H9 (cell line): Measurements from ENCODE around the gene UBN1. TPM values are rescaled to one million over a fixed set of nuclear protein-coding genes. Genes with fewer than 3 reads are reported as not detected.

Experiments used
- DNase-seq: peaks from one replicate; pipeline ENCODE4 v3.0.0-alpha.2; 2017
- H2AFZ ChIP-seq: one replicate; pipeline ENCODE4 v1.6.1; 2013; ENCODE audit warnings: mild to moderate bottlenecking, low read length, control low read depth, moderate library complexity
- H2AK5ac ChIP-seq: 2 replicates; pipeline ENCODE4 v1.6.1; 2013; ENCODE audit warnings: low read length, control low read depth, mixed read lengths; ENCODE audit not compliant: insufficient read length
- H2BK120ac ChIP-seq: one replicate; pipeline ENCODE4 v1.6.1; 2013; ENCODE audit warnings: low read depth, mild to moderate bottlenecking, low read length, control low read depth, inconsistent platforms; ENCODE audit not compliant: poor library complexity, severe bottlenecking
- H2BK12ac ChIP-seq: 2 replicates; pipeline ENCODE4 v1.6.1; 2013; ENCODE audit warnings: low read length, control low read depth, mixed read lengths, low read depth; ENCODE audit not compliant: insufficient read length
- H2BK15ac ChIP-seq: 2 replicates; pipeline ENCODE4 v1.6.1; 2013; ENCODE audit warnings: low read depth, low read length, control low read depth
- H2BK20ac ChIP-seq: one replicate; pipeline ENCODE4 v1.6.1; 2013; ENCODE audit warnings: low read depth, mild to moderate bottlenecking, low read length, control low read depth, inconsistent platforms; ENCODE audit not compliant: poor library complexity, severe bottlenecking
- H2BK5ac ChIP-seq: 2 replicates; pipeline ENCODE4 v1.6.1; 2013; ENCODE audit warnings: low read length, control low read depth, mixed read lengths; ENCODE audit not compliant: insufficient read length
- H3K14ac ChIP-seq: 2 replicates; pipeline ENCODE4 v1.6.1; 2013; ENCODE audit warnings: low read length, control low read depth; ENCODE audit not compliant: insufficient read depth
- H3K18ac ChIP-seq: 2 replicates; pipeline ENCODE4 v1.6.1; 2013; ENCODE audit warnings: low read depth, mild to moderate bottlenecking, mixed read lengths, low read length, control low read depth; ENCODE audit not compliant: insufficient read length
- H3K23ac ChIP-seq: 2 replicates; pipeline ENCODE4 v1.6.1; 2013; ENCODE audit warnings: low read length, control low read depth, mixed read lengths, low read depth; ENCODE audit not compliant: insufficient read length
- H3K23me2 ChIP-seq: 2 replicates; pipeline ENCODE4 v1.6.1; 2013; ENCODE audit warnings: low read depth, mild to moderate bottlenecking, mixed read lengths, low read length, control low read depth; ENCODE audit not compliant: insufficient read length, poor library complexity, severe bottlenecking
- H3K27ac ChIP-seq: 2 replicates; pipeline ENCODE4 v1.5.1; 2013; ENCODE audit warnings: low read length, control low read depth, mixed read lengths, low read depth; ENCODE audit not compliant: insufficient read length
- H3K27me3 ChIP-seq: 2 replicates; pipeline ENCODE4 v1.6.1; 2013; ENCODE audit warnings: low read length, control low read depth, inconsistent platforms; ENCODE audit not compliant: insufficient read depth
- H3K4ac ChIP-seq: 2 replicates; pipeline ENCODE4 v1.6.1; 2013; ENCODE audit warnings: low read depth, mild to moderate bottlenecking, control low read depth, inconsistent platforms, low read length, moderate library complexity
- H3K4me1 ChIP-seq: 2 replicates; pipeline ENCODE4 v1.6.1; 2013; ENCODE audit warnings: low read length, control low read depth, inconsistent platforms; ENCODE audit not compliant: insufficient read depth
- H3K4me2 ChIP-seq: 2 replicates; pipeline ENCODE4 v1.6.1; 2013; ENCODE audit warnings: low read length, control low read depth, mixed read lengths; ENCODE audit not compliant: insufficient read length, insufficient read depth
- H3K56ac ChIP-seq: 2 replicates; pipeline ENCODE4 v1.6.1; 2013; ENCODE audit warnings: low read depth, mild to moderate bottlenecking, mixed read lengths, low read length, control low read depth; ENCODE audit not compliant: insufficient read length
- H3K79me1 ChIP-seq: 2 replicates; pipeline ENCODE4 v1.6.1; 2013; ENCODE audit warnings: low read depth, mild to moderate bottlenecking, moderate library complexity, low read length, control low read depth, inconsistent platforms; ENCODE audit not compliant: insufficient read depth, poor library complexity, severe bottlenecking
- H3K79me2 ChIP-seq: 2 replicates; pipeline ENCODE4 v1.6.1; 2013; ENCODE audit warnings: low read length, control low read depth, inconsistent platforms; ENCODE audit not compliant: insufficient read depth
- H3K9ac ChIP-seq: 2 replicates; pipeline ENCODE4 v1.6.1; 2013; ENCODE audit warnings: low read length, control low read depth, mixed read lengths; ENCODE audit not compliant: insufficient read length; ENCODE audit errors: extremely low read depth
- H3K9me3 ChIP-seq: one replicate; pipeline ENCODE4 v1.6.1; 2013; ENCODE audit warnings: low read depth, low read length, inconsistent platforms; ENCODE audit not compliant: control insufficient read depth
- H3T11ph ChIP-seq: one replicate; pipeline ENCODE4 v1.6.1; 2013; ENCODE audit warnings: mild to moderate bottlenecking, low read length, control low read depth, inconsistent platforms
- H4K20me1 ChIP-seq: one replicate; pipeline ENCODE4 v1.6.1; 2013; ENCODE audit not compliant: control insufficient read depth, insufficient read length, insufficient read depth
- H4K5ac ChIP-seq: 2 replicates; pipeline ENCODE4 v1.6.1; 2013; ENCODE audit warnings: low read depth, mild to moderate bottlenecking, mixed read lengths, low read length, control low read depth; ENCODE audit not compliant: insufficient read length
- H4K8ac ChIP-seq: replicated peaks from 2 replicates; pipeline ENCODE4 v1.6.1; 2013; ENCODE audit warnings: low read length, control low read depth, mixed read lengths, low read depth; ENCODE audit not compliant: insufficient read length
- H4K91ac ChIP-seq: 2 replicates; pipeline ENCODE4 v1.6.1; 2013; ENCODE audit warnings: low read depth, mild to moderate bottlenecking, moderate library complexity, mixed read lengths, low read length, control low read depth; ENCODE audit not compliant: insufficient read length
- H3K27ac Mint-ChIP-seq, 3 experiments: 2 replicates in 2 of 3; 3 replicates in 1 of 3; pipeline ENCODE4 v1.8.0; 2020 to 2021; ENCODE audit warnings: mixed read lengths in 3 of 3, mild to moderate bottlenecking in 1 of 3, moderate library complexity in 1 of 3
- H3K27me3 Mint-ChIP-seq: 2 replicates; pipeline ENCODE4 v1.8.0; 2021; ENCODE audit warnings: low read depth, mild to moderate bottlenecking, moderate library complexity, mixed read lengths
- H3K36me3 Mint-ChIP-seq, 3 experiments: 2 replicates in 2 of 3; 3 replicates in 1 of 3; pipeline ENCODE4 v1.8.0; 2020 to 2021; ENCODE audit warnings: low read depth in 3 of 3, mixed read lengths in 3 of 3; ENCODE audit not compliant: insufficient read depth in 1 of 3
- H3K4me1 Mint-ChIP-seq, 2 experiments: 2 replicates each; pipeline ENCODE4 v1.8.0; 2020; ENCODE audit warnings: mixed read lengths in 2 of 2
- H3K4me3 Mint-ChIP-seq, 2 experiments: 2 replicates in 1 of 2; 3 replicates in 1 of 2; pipeline ENCODE4 v1.8.0; 2020 to 2021; ENCODE audit warnings: mild to moderate bottlenecking in 2 of 2, mixed read lengths in 2 of 2, moderate library complexity in 1 of 2
- H3K9me3 Mint-ChIP-seq, 2 experiments: 2 replicates in 1 of 2; 3 replicates in 1 of 2; pipeline ENCODE4 v1.8.0; 2020; ENCODE audit warnings: mild to moderate bottlenecking in 2 of 2, mixed read lengths in 2 of 2, moderate library complexity in 1 of 2
- CTCF ChIP-seq: fragments of 200-600 bp; sonication (generic); conservative IDR thresholded peaks from 3 replicates; pipeline ENCODE4 v1.8.0; 2021; ENCODE audit warnings: antibody characterized with exemption, mild to moderate bottlenecking
- WGBS: extraction: QIAGEN DNeasy Blood & Tissue Kit; methylation state at CpG from one replicate; pipeline ENCODE4 v1.1.7; 2013; ENCODE audit warnings: missing lambda C conversion rate, low lambda C conversion rate, mixed read lengths; ENCODE audit not compliant: insufficient read length; ENCODE audit errors: extremely low coverage; 5-methylcytosine and 5-hydroxymethylcytosine counted together
- total RNA-seq: library from RNA; stranded (reverse); gene quantifications from 2 replicates; pipeline ENCODE4 v1.2.1, GENCODE V29; 2021

The UBN1 gene
- total RNA-seq, 1 experiment from 2014 or later = 55.2 TPM

GRCh38 chr16:4833584-4833983, 13.7 kb upstream of the UBN1 start:
- no peak overlapping the region for H3K4ac ChIP-seq
- H2AFZ ChIP-seq = no peak overlapping the region
- no peaks in the 10 kb centered on the region for H3K4me1 ChIP-seq
- no peaks in the 10 kb centered on the region for H3K79me1 ChIP-seq
- H3K36me3 Mint-ChIP-seq = peaks cover 25 to 69% (median 55%) of the 10 kb centered on the region in 3 experiments; a peak in 6 of 7 replicates
- H4K91ac ChIP-seq = no peak overlapping the region
- no peak overlapping the region for H3K9ac ChIP-seq
- no peak overlapping the region for H2AK5ac ChIP-seq
- no peak overlapping the region for H3K27ac Mint-ChIP-seq
- H3K14ac ChIP-seq = no peak overlapping the region
- H2BK120ac ChIP-seq = no peak overlapping the region
- no peak overlapping the region for H4K5ac ChIP-seq
- no peaks in the 10 kb centered on the region for H3K23me2 ChIP-seq
- no peak overlapping the region for H2BK12ac ChIP-seq
- no peak overlapping the region for H3K27ac ChIP-seq
- WGBS = no CpG with 5 or more reads among the region's 1 CpG
- no peak for DNase-seq
- no peak overlapping the region for H3T11ph ChIP-seq
- no peaks in the 10 kb centered on the region for H3K27me3 Mint-ChIP-seq
- no peaks in the 10 kb centered on the region for H3K4me1 Mint-ChIP-seq
- no peak overlapping the region for H2BK15ac ChIP-seq
- H4K20me1 ChIP-seq = no peaks in the 10 kb centered on the region
- TF ChIP-seq CTCF = no peak
- H3K9me3 Mint-ChIP-seq = no peaks in the 10 kb centered on the region
- no peak overlapping the region for H3K56ac ChIP-seq
- no peak overlapping the region for H3K4me3 Mint-ChIP-seq
- no peak overlapping the region for H3K18ac ChIP-seq
- H3K27me3 ChIP-seq = no peaks in the 10 kb centered on the region
- no peak overlapping the region for H2BK20ac ChIP-seq
- H3K23ac ChIP-seq = no peak overlapping the region
- no peaks in the 10 kb centered on the region for H3K9me3 ChIP-seq
- H3K79me2 ChIP-seq = peaks cover 3% of the 10 kb centered on the region; the same call in 1 of the 2 replicates
- no peak overlapping the region for H2BK5ac ChIP-seq
- no peak overlapping the region for H3K4me2 ChIP-seq
- H4K8ac ChIP-seq = no peak overlapping the region
